Measurements from ENCODE around the gene CENPP.

GRCh38 chr9:92666912-92667532 lies 341.3 kb downstream of the CENPP start:
- TF ChIP-seq CTCF (conservative IDR thresholded peaks at IDR 0.05; ENCODE audit: low read depth, low read length) (no peak), EZH2 (IDR thresholded peaks at IDR 0.05; ENCODE audit: low read length, unreplicated experiment) (no peak)

All from PC-3 (cell line).